HepG2 (cell line): ENCODE data around the gene GUK1. TPM values are rescaled to one million over a fixed set of nuclear protein-coding genes. Genes with fewer than 3 reads are reported as not detected.

Experiments used
- ESRRA ChIP-seq: sonication (generic); formaldehyde crosslinking; IDR thresholded peaks from 2 replicates; pipeline ENCODE4 v1.5.1; 2020; ENCODE audit warnings: mild to moderate bottlenecking, low read depth, missing genetic modification reagents
- FOXP4 ChIP-seq: sonication (generic); formaldehyde crosslinking; IDR thresholded peaks from 2 replicates; pipeline ENCODE4 v1.4.0; 2020; ENCODE audit warnings: missing genetic modification reagents
- JUND ChIP-seq: sonication (generic); formaldehyde crosslinking; IDR thresholded peaks from 2 replicates; pipeline ENCODE4 v1.8.0; 2022; ENCODE audit warnings: mild to moderate bottlenecking, missing genetic modification reagents
- MAF1 ChIP-seq: sonication (generic); formaldehyde crosslinking; IDR thresholded peaks from 2 replicates; pipeline ENCODE4 v1.5.0; 2020; ENCODE audit warnings: missing genetic modification reagents, borderline replicate concordance
- MLLT10 ChIP-seq: sonication (generic); formaldehyde crosslinking; IDR thresholded peaks from 2 replicates; pipeline ENCODE4 v1.4.0; 2020; ENCODE audit warnings: missing genetic modification reagents
- NFRKB ChIP-seq: fragments of 450-650 bp; IDR thresholded peaks from 2 replicates; pipeline ENCODE4 v1.6.1; 2017
- NKX3-1 ChIP-seq: sonication (generic); formaldehyde crosslinking; IDR thresholded peaks from 2 replicates; pipeline ENCODE4 v1.5.0; 2020; ENCODE audit warnings: missing genetic modification reagents
- RBAK ChIP-seq: sonication (generic); formaldehyde crosslinking; IDR thresholded peaks from 2 replicates; pipeline ENCODE4 v1.5.1; 2020; ENCODE audit warnings: mild to moderate bottlenecking, missing genetic modification reagents
- RNF219 ChIP-seq: sonication (generic); formaldehyde crosslinking; IDR thresholded peaks from 2 replicates; pipeline ENCODE4 v1.5.0; 2020; ENCODE audit warnings: mild to moderate bottlenecking, missing genetic modification reagents
- ZBTB40 ChIP-seq, 2 experiments: fragments of 450-650 bp in 1 of 2; sonication (generic) in 1 of 2; formaldehyde crosslinking in 1 of 2; IDR thresholded peaks; 2 replicates each; pipeline versions ENCODE4 v1.6.1 to v1.8.0; 2016 to 2022; ENCODE audit warnings: antibody characterized with exemption in 1 of 2, mild to moderate bottlenecking in 1 of 2, missing genetic modification reagents in 1 of 2
- ZNF264 ChIP-seq: sonication (generic); formaldehyde crosslinking; IDR thresholded peaks from 2 replicates; pipeline ENCODE4 v1.4.0; 2020; ENCODE audit warnings: missing genetic modification reagents
- ZNF576 ChIP-seq: sonication (generic); formaldehyde crosslinking; IDR thresholded peaks from 2 replicates; pipeline ENCODE4 v1.4.0; 2020; ENCODE audit warnings: mild to moderate bottlenecking, missing genetic modification reagents
- polyA plus RNA-seq, 8 experiments: library from polyadenylated mRNA; depleted of rRNA in 3 of 8; stranded (reverse) in 7 of 8; unstranded in 1 of 8; fragments of >200 nt; fragmentation: Illumina TruSeq in 4 of 8; extraction: Trizol in 4 of 8; gene quantifications; 2 replicates each; pipeline versions ENCODE4 v1.2.1 to v1.2.3, GENCODE V29; 2011 to 2016; ENCODE audit warnings: low read depth in 4 of 8, missing spikeins in 1 of 8, mixed read lengths in 1 of 8; ENCODE audit not compliant: insufficient read depth in 1 of 8
- total RNA-seq, 5 experiments: library from RNA; depleted of rRNA; stranded (reverse); fragments of >200 nt; fragmentation: Illumina TruSeq; extraction: Trizol; gene quantifications; 2 replicates each; pipeline ENCODE4 v1.2.3, GENCODE V29; 2016; ENCODE audit warnings: low read depth in 1 of 5

GUK1 gene
- total and polyA plus RNA-seq, 2 of the 13 experiments (the other 11 are each of a cell fraction or from before 2014, with no cell fraction given), result 116 to 154 TPM

GRCh38 chr1:228109073-228109961 lies 30.8 kb upstream of the GUK1 start, which contains the start of gene MRPL55 (continued):
- no peak for TF ChIP-seq ZBTB40 (IDR thresholded peaks at IDR 0.05)
- peak; percentile 68; the same call in 1 of the 2 replicates for TF ChIP-seq ZBTB40 (CRISPR knock-in tag; IDR thresholded peaks at IDR 0.05)
- no peak for TF ChIP-seq MAF1 (CRISPR knock-in tag)
- TF ChIP-seq FOXP4 (CRISPR knock-in tag), result peak; percentile 41; the same call in 1 of the 2 replicates
- TF ChIP-seq ZNF576 (CRISPR knock-in tag), result peak; percentile 27; the same call in 1 of the 2 replicates
- 0 out of 2 replicates have a peak, but pooled peaks have one; percentile 56 for TF ChIP-seq ZNF264
- TF ChIP-seq MLLT10 (CRISPR knock-in tag), result no peak
- 0 out of 2 replicates have a peak, but pooled peaks have one; percentile 48 for TF ChIP-seq NKX3-1 (CRISPR knock-in tag)
- TF ChIP-seq JUND (CRISPR knock-in tag), result peak; percentile 57; the same call in 1 of the 2 replicates
- TF ChIP-seq RNF219 (CRISPR knock-in tag), result 0 out of 2 replicates have a peak, but pooled peaks have one; percentile 6
- no peak for TF ChIP-seq NFRKB
- TF ChIP-seq ESRRA (CRISPR knock-in tag), result 0 out of 2 replicates have a peak, but pooled peaks have one; percentile 49
- peak; percentile 57; the same call in 1 of the 2 replicates for TF ChIP-seq RBAK (CRISPR knock-in tag)
